ENCODE results near the gene FOXQ1.

DNA sequence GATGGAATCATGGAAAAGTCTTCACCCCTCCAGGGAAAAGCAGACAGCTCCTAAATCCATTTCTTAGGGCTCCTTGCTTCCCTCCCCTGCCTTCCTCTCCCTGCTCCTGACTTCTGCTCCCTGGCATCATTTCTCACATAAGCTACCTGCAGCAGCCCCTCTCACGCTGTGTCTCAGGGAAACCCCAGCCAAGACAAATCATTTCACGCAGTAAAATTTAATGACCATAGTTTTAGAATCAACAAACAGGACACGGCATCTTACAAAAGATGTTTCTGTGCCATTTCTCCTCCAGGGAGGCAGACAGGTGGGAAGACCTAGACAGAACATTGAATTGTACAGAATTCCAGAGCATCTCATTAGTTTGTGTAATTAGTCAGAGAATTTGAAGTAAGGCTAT, 16.5 kb upstream of the FOXQ1 start:
- TF ChIP-seq CTCF (IDR thresholded peaks at IDR 0.05) = no peak
- no peak for TF ChIP-seq POLR2AphosphoS5 (IDR thresholded peaks at IDR 0.05; ENCODE audit: insufficient read depth in 1 of 2, low read depth in 1 of 2)
- no peak for TF ChIP-seq POLR2A (IDR thresholded peaks at IDR 0.05)
